PC-9 (cell line): ENCODE measurements around the gene SLC24A4. TPM values are rescaled to one million over a fixed set of nuclear protein-coding genes. Genes with fewer than 3 reads are reported as not detected.

Experiments
- BruUV-seq: library from RNA; stranded (reverse); fragments of 400-500 nt; replicated peaks from 2 replicates; lab custom pipeline; 2021; lab: Mats Ljungman, UMichigan
- CTCF ChIA-PET: fragments of 300-600 bp; sonication (Branson Sonifier 250); formaldehyde crosslinking; loops from one replicate; lab custom pipeline; 2022; ENCODE audit warnings: antibody characterized with exemption; lab: Charles Lee
- POLR2A ChIA-PET: fragments of 300-600 bp; sonication (Branson Sonifier 250); formaldehyde crosslinking; loops from one replicate; lab custom pipeline; 2022; ENCODE audit warnings: antibody characterized with exemption; ENCODE audit not compliant: unreplicated experiment; lab: Charles Lee
- DNase-seq, 2 experiments: peaks; one replicate each; pipeline versions ENCODE4 v3.0.0 to v3.0.0-alpha.2; 2015 to 2022; ENCODE audit warnings: mixed read lengths in 1 of 2
- H2AFZ ChIP-seq: fragments of 200-600 bp; sonication (generic); 2 replicates; pipeline ENCODE4 v1.8.1; 2017; ENCODE audit warnings: antibody characterized with exemption
- H3F3A ChIP-seq: fragments of 200-600 bp; sonication (generic); 2 replicates; pipeline ENCODE4 v1.8.1; 2017; ENCODE audit warnings: antibody characterized with exemption, mild to moderate bottlenecking, low read depth; ENCODE audit not compliant: insufficient read depth
- H3K27ac ChIP-seq: fragments of 200-600 bp; sonication (generic); 2 replicates; pipeline ENCODE4 v1.6.1; 2016; ENCODE audit warnings: mixed run types
- H3K27me3 ChIP-seq: fragments of 200-600 bp; sonication (generic); 2 replicates; pipeline ENCODE4 v1.6.1; 2016; ENCODE audit warnings: low read depth, mixed run types; ENCODE audit not compliant: insufficient read depth
- H3K36me3 ChIP-seq: fragments of 200-600 bp; sonication (generic); 2 replicates; pipeline ENCODE4 v1.6.1; 2016; ENCODE audit warnings: low read depth, mixed run types
- H3K4me1 ChIP-seq: fragments of 200-600 bp; sonication (generic); replicated peaks from 2 replicates; pipeline ENCODE4 v1.6.1; 2016; ENCODE audit warnings: mixed run types; ENCODE audit not compliant: insufficient read depth
- H3K4me2 ChIP-seq: fragments of 200-600 bp; sonication (generic); 2 replicates; pipeline ENCODE4 v1.6.1; 2017; ENCODE audit warnings: mixed run types
- H3K4me3 ChIP-seq: fragments of 200-600 bp; sonication (generic); 2 replicates; pipeline ENCODE4 v1.6.1; 2016; ENCODE audit warnings: mixed run types
- H3K79me2 ChIP-seq: fragments of 200-600 bp; sonication (generic); 2 replicates; pipeline ENCODE4 v1.6.1; 2017; ENCODE audit warnings: low read depth, mixed run types
- H3K9me2 ChIP-seq: fragments of 200-600 bp; sonication (generic); 2 replicates; pipeline ENCODE4 v1.8.1; 2017; ENCODE audit warnings: mild to moderate bottlenecking; ENCODE audit not compliant: insufficient read depth
- H3K9me3 ChIP-seq: fragments of 200-600 bp; sonication (generic); 2 replicates; pipeline ENCODE4 v1.8.1; 2016; ENCODE audit warnings: low read depth; ENCODE audit not compliant: insufficient read depth
- H4K20me1 ChIP-seq: fragments of 200-600 bp; sonication (generic); 2 replicates; pipeline ENCODE4 v1.8.1; 2017; ENCODE audit not compliant: insufficient read depth
- EZH2 ChIP-seq: fragments of 200-600 bp; sonication (generic); IDR thresholded peaks from 2 replicates; pipeline ENCODE4 v1.8.0; 2017; ENCODE audit warnings: antibody characterized with exemption, low read depth
- intact Hi-C: fragments of 100-400 bp; cut with micrococcal nuclease; formaldehyde crosslinking; loops from one replicate; pipeline ENCODE4 v1.10.0; 2022; ENCODE audit not compliant: unreplicated experiment
- total RNA-seq: library from RNA; stranded (reverse); gene quantifications from 2 replicates; pipeline ENCODE4 v1.2.3, GENCODE V29; 2021
- TF ChIP-seq, protein P1 (sequence below): fragments of 200-600 bp; sonication (generic); conservative IDR thresholded peaks from 2 replicates; pipeline ENCODE4 v1.6.1; 2017; ENCODE audit warnings: mixed run types, antibody characterized with exemption, mild to moderate bottlenecking, moderate library complexity

The SLC24A4 gene
- total RNA-seq, 1 experiment from 2014 or later, result not detected

DNA sequence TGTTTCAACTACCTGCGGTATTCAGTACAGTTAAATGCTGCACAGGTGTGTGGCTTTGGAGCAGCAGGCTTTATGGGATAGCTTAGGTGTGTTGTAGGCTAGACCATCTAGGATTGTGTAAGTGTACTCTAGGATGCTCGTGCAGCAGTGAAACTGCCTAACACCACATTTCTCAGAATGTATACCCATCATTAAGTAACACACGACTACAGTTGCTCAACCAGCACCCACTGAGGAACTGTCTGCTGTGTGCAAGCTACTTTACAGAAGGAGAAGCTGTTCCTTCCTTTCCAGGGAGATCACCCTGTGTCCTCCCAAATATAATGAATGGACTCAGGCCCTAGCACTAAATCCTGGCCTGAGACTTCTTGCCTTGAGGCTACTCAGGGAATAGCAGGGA, 94.8 kb downstream of the SLC24A4 start:
- H3K9me2 ChIP-seq, result no peaks in the 10 kb centered on the region
- no peak for DNase-seq
- no peaks in the 10 kb centered on the region for H4K20me1 ChIP-seq
- no peaks in the 10 kb centered on the region for H3F3A ChIP-seq
- no peaks in the 10 kb centered on the region for H3K36me3 ChIP-seq
- H2AFZ ChIP-seq, result no peak overlapping the region
- no peak overlapping the region for H3K27ac ChIP-seq
- no peaks in the 10 kb centered on the region for H3K9me3 ChIP-seq
- H3K79me2 ChIP-seq, result no peaks in the 10 kb centered on the region
- H3K4me1 ChIP-seq, result no peaks in the 10 kb centered on the region
- CTCF ChIA-PET, result no interaction called here
- no peak overlapping the region for H3K4me2 ChIP-seq
- TF ChIP-seq EZH2, result no peak
- TF ChIP-seq, protein P1, sequence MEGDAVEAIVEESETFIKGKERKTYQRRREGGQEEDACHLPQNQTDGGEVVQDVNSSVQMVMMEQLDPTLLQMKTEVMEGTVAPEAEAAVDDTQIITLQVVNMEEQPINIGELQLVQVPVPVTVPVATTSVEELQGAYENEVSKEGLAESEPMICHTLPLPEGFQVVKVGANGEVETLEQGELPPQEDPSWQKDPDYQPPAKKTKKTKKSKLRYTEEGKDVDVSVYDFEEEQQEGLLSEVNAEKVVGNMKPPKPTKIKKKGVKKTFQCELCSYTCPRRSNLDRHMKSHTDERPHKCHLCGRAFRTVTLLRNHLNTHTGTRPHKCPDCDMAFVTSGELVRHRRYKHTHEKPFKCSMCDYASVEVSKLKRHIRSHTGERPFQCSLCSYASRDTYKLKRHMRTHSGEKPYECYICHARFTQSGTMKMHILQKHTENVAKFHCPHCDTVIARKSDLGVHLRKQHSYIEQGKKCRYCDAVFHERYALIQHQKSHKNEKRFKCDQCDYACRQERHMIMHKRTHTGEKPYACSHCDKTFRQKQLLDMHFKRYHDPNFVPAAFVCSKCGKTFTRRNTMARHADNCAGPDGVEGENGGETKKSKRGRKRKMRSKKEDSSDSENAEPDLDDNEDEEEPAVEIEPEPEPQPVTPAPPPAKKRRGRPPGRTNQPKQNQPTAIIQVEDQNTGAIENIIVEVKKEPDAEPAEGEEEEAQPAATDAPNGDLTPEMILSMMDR, result no peak
- POLR2A ChIA-PET, result no interaction called here
- no TSS peak for BruUV-seq
- intact Hi-C loops, result no loop called here
- H3K27me3 ChIP-seq, result no peaks in the 10 kb centered on the region
- H3K4me3 ChIP-seq, result no peak overlapping the region

DNA sequence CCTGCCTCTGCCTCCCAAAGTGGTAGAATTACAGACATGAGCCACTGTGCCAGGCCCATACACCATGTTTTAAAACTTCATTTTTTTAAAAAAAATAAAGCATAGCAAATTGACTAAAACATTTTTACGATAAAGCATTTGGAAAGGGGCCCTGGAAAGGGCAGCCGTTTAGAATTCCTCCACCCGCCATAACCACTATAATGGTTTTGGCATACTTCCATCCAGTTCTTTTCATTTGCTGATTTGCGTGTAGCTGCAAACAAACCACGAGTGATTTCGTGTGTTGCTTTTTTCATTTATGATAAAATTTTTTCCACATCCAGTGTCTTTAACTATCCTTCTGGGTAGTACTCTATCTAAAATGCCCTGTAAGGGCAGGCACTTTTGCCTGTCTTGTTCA, 98.8 kb downstream of the SLC24A4 start:
- ChIA-PET CTCF (no interaction called here), POLR2A (no interaction called here)
- peaks cover 16% of the 10 kb centered on the region for H3K4me1 ChIP-seq

DNA sequence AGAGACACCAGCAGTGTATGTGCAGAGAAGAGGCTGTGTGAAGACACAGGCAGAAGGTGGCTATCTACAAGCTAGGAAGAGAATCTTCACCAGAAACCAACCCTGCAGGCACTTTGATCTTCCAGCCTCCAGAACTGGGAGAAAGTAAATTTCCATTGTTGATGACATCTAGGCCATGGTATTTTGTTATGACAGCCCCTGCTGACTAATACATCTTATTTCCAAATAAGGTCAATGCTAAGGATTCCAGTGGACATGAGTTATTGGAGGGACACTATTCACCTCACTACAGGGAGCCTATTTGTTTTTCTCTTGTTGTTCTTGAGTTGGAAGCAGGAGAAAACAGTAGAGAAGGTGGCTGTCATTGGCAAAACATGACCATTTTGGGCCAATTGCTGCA, 102.1 kb downstream of the SLC24A4 start:
- ChIA-PET POLR2A (no interaction called here), CTCF (no interaction called here)
- Histone ChIP-seq H3K9me2 (no peaks in the 10 kb centered on the region), H3K9me3 (peaks cover 10% of the 10 kb centered on the region; the same call in 1 of the 2 replicates), H3F3A (peaks cover 9% of the 10 kb centered on the region; the same call in 1 of the 2 replicates), H3K4me1 (peaks cover 20% of the 10 kb centered on the region), H3K27ac (peak overlapping the region; percentile 63), H4K20me1 (no peaks in the 10 kb centered on the region), H3K4me3 (no peak overlapping the region), H3K79me2 (no peaks in the 10 kb centered on the region), H2AFZ (no peak overlapping the region), H3K4me2 (no peak overlapping the region), H3K36me3 (no peaks in the 10 kb centered on the region), H3K27me3 (no peaks in the 10 kb centered on the region)
- no peak for TF ChIP-seq EZH2
- TF ChIP-seq, protein P1, result no peak
- BruUV-seq, result no TSS peak
- DNase-seq, result peak in 1 of 2 experiments; percentile 87
- intact Hi-C loops, result no loop called here

More for the DNA sequence above, 98.8 kb downstream of the SLC24A4 start:
- no peak for DNase-seq
- H3K36me3 ChIP-seq, result no peaks in the 10 kb centered on the region
- H4K20me1 ChIP-seq, result no peaks in the 10 kb centered on the region
- H3F3A ChIP-seq, result peaks cover 9% of the 10 kb centered on the region; the same call in 1 of the 2 replicates
- no peaks in the 10 kb centered on the region for H3K79me2 ChIP-seq
- H3K4me2 ChIP-seq, result no peak overlapping the region
- TF ChIP-seq, protein P1, result no peak
- no peak for TF ChIP-seq EZH2
- no peak overlapping the region for H3K4me3 ChIP-seq
- H3K9me2 ChIP-seq, result no peaks in the 10 kb centered on the region
- BruUV-seq, result no TSS peak
- peaks cover 3% of the 10 kb centered on the region; the same call in 1 of the 2 replicates for H3K9me3 ChIP-seq
- H3K27ac ChIP-seq, result no peak overlapping the region
- H3K27me3 ChIP-seq, result no peaks in the 10 kb centered on the region
- intact Hi-C loops, result no loop called here
- H2AFZ ChIP-seq, result no peak overlapping the region
